WTC11 (cell line): ENCODE data around the gene GRAP2. TPM values are rescaled to one million over a fixed set of nuclear protein-coding genes. Genes with fewer than 3 reads are reported as not detected.
A peak's percentile ranks its signal among the peaks of the same experiment; 100 is the strongest.

Experiments
- ETV6 ChIP-seq: sonication (generic); formaldehyde crosslinking; IDR thresholded peaks from 2 replicates; pipeline ENCODE4 v1.8.1; 2022; ENCODE audit warnings: mild to moderate bottlenecking, missing genetic modification reagents
- FOXJ3 ChIP-seq: sonication (generic); formaldehyde crosslinking; IDR thresholded peaks from 2 replicates; pipeline ENCODE4 v1.9.0; 2021; ENCODE audit warnings: missing genetic modification reagents, mild to moderate bottlenecking, borderline replicate concordance
- JUN ChIP-seq: sonication (generic); formaldehyde crosslinking; IDR thresholded peaks from 2 replicates; pipeline ENCODE4 v1.8.0; 2023; ENCODE audit warnings: mild to moderate bottlenecking, missing genetic modification reagents
- MYBL2 ChIP-seq: sonication (generic); formaldehyde crosslinking; IDR thresholded peaks from 2 replicates; pipeline ENCODE4 v1.8.1; 2023; ENCODE audit warnings: mild to moderate bottlenecking, moderate library complexity, missing genetic modification reagents
- NFYB ChIP-seq: sonication (generic); formaldehyde crosslinking; conservative IDR thresholded peaks from 2 replicates; pipeline ENCODE4 v1.8.0; 2022; ENCODE audit warnings: low read depth, missing genetic modification reagents
- NR1H2 ChIP-seq: sonication (generic); formaldehyde crosslinking; IDR thresholded peaks from 2 replicates; pipeline ENCODE4 v1.9.0; 2021; ENCODE audit warnings: mild to moderate bottlenecking, moderate library complexity, missing genetic modification reagents
- NR2C2 ChIP-seq: sonication (generic); formaldehyde crosslinking; IDR thresholded peaks from 2 replicates; pipeline ENCODE4 v1.8.0; 2022; ENCODE audit warnings: mild to moderate bottlenecking, missing genetic modification reagents
- NR3C1 ChIP-seq: sonication (generic); formaldehyde crosslinking; conservative IDR thresholded peaks from 2 replicates; pipeline ENCODE4 v1.8.1; 2023; ENCODE audit warnings: low read depth, mild to moderate bottlenecking, missing genetic modification reagents
- OVOL2 ChIP-seq: fragments of 250-450 bp; sonication (Bioruptor Pico); IDR thresholded peaks from 2 replicates; pipeline ENCODE4 v1.9.0; 2021; ENCODE audit warnings: mild to moderate bottlenecking, borderline replicate concordance
- PREB ChIP-seq: sonication (generic); formaldehyde crosslinking; IDR thresholded peaks from 2 replicates; pipeline ENCODE4 v1.8.1; 2022; ENCODE audit warnings: mild to moderate bottlenecking, missing genetic modification reagents, moderate library complexity, borderline replicate concordance
- RORB ChIP-seq: fragments of 250-450 bp; sonication (Bioruptor Pico); IDR thresholded peaks from 2 replicates; pipeline ENCODE4 v1.9.0; 2021; ENCODE audit warnings: mild to moderate bottlenecking
- TEAD4 ChIP-seq: sonication (generic); formaldehyde crosslinking; IDR thresholded peaks from 2 replicates; pipeline ENCODE4 v1.8.0; 2022; ENCODE audit warnings: mild to moderate bottlenecking, missing genetic modification reagents
- ZBTB21 ChIP-seq: sonication (generic); formaldehyde crosslinking; IDR thresholded peaks from 2 replicates; pipeline ENCODE4 v1.8.1; 2023; ENCODE audit warnings: mild to moderate bottlenecking, missing genetic modification reagents, borderline replicate concordance
- ZNF232 ChIP-seq: sonication (generic); formaldehyde crosslinking; IDR thresholded peaks from 2 replicates; pipeline ENCODE4 v1.8.0; 2022; ENCODE audit warnings: mild to moderate bottlenecking, missing genetic modification reagents
- ZNF317 ChIP-seq: sonication (generic); formaldehyde crosslinking; IDR thresholded peaks from 2 replicates; pipeline ENCODE4 v1.8.1; 2023; ENCODE audit warnings: low read depth, mild to moderate bottlenecking, moderate library complexity, missing genetic modification reagents, borderline replicate concordance
- ZNF423 ChIP-seq: fragments of 250-450 bp; sonication (Bioruptor Pico); IDR thresholded peaks from 2 replicates; pipeline ENCODE4 v2.1.2; 2022; ENCODE audit warnings: mild to moderate bottlenecking, moderate library complexity
- ZNF671 ChIP-seq: fragments of 250-450 bp; sonication (Bioruptor Pico); IDR thresholded peaks from 2 replicates; pipeline ENCODE4 v1.8.0; 2021; ENCODE audit warnings: mild to moderate bottlenecking
- total RNA-seq: library from RNA; stranded (reverse); gene quantifications from 3 replicates; pipeline ENCODE4 v1.2.3, GENCODE V29; 2021
- TF ChIP-seq, protein P1 (sequence below): sonication (generic); formaldehyde crosslinking; IDR thresholded peaks from 2 replicates; pipeline ENCODE4 v1.8.0; 2023; ENCODE audit warnings: mild to moderate bottlenecking, missing genetic modification reagents
- TF ChIP-seq, protein P2 (sequence below): fragments of 250-450 bp; sonication (Bioruptor Pico); IDR thresholded peaks from 2 replicates; pipeline ENCODE4 v1.9.0; 2021; ENCODE audit warnings: mild to moderate bottlenecking, borderline replicate concordance
- TF ChIP-seq, protein P3 (sequence below): fragments of 250-450 bp; sonication (Bioruptor Pico); IDR thresholded peaks from 2 replicates; pipeline ENCODE4 v1.9.0; 2021; ENCODE audit warnings: mild to moderate bottlenecking
- TF ChIP-seq, protein P4 (sequence below): sonication (generic); formaldehyde crosslinking; IDR thresholded peaks from 2 replicates; pipeline ENCODE4 v1.8.1; 2022; ENCODE audit warnings: low read depth, mild to moderate bottlenecking, moderate library complexity, missing genetic modification reagents, borderline replicate concordance
- TF ChIP-seq, protein P5 (sequence below): sonication (generic); formaldehyde crosslinking; IDR thresholded peaks from 2 replicates; pipeline ENCODE4 v1.8.0; 2023; ENCODE audit warnings: missing genetic modification reagents

GRAP2 gene
- total RNA-seq, 1 experiment from 2014 or later = 0.33 TPM

DNA sequence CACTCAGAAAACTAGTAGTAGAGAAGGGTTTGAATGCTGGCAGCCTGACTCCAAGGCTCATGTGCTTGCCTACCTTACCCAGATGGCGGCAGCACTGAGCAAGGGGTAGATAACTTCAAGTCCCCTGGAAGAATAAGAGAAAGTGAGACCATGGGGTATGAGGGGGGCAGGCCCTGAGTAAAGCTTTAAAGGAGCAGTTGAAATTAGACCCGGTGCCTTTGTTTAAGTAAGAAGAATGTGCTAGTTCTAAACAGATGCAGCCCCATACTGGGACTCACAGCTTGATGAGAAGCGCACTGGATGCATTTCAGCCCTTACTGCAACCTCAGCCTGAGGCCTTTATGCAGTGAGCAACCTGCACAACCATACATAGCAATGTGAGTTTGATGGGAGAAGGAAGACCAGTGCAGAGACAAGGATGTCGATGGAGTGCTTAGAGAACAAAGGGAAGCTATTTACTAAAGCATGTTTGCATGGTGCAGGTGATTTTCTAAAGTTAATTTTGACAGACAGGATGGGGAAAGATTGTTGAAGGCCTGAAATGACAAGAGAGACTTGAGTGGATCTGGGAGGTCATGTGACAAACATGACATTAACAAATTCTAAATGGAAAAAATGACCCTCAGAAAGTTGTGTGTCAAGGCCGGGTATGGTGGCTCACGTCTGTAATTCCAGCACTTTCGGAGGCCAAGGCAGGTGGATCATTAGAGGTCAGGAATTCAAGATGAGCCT lies 32.2 kb downstream of the GRAP2 start (continued):
- TF ChIP-seq PREB (CRISPR knock-in tag) (no peak), NR2C2 (no peak), TEAD4 (CRISPR knock-in tag) (no peak), FOXJ3 (CRISPR knock-in tag) (no peak), ZNF232 (no peak), ZBTB21 (no peak), JUN (CRISPR knock-in tag) (no peak), NR1H2 (no peak), ZNF671 (CRISPR knock-in tag) (no peak), ZNF317 (CRISPR knock-in tag) (no peak), NR3C1 (CRISPR knock-in tag) (no peak), RORB (CRISPR knock-in tag) (no peak), MYBL2 (CRISPR knock-in tag) (no peak), ETV6 (CRISPR knock-in tag) (peak; percentile 11; the same call in 1 of the 2 replicates), ZNF423 (CRISPR knock-in tag) (peak; percentile 23; the same call in 1 of the 2 replicates), NFYB (no peak), OVOL2 (CRISPR knock-in tag) (no peak)
- TF ChIP-seq, protein P1, sequence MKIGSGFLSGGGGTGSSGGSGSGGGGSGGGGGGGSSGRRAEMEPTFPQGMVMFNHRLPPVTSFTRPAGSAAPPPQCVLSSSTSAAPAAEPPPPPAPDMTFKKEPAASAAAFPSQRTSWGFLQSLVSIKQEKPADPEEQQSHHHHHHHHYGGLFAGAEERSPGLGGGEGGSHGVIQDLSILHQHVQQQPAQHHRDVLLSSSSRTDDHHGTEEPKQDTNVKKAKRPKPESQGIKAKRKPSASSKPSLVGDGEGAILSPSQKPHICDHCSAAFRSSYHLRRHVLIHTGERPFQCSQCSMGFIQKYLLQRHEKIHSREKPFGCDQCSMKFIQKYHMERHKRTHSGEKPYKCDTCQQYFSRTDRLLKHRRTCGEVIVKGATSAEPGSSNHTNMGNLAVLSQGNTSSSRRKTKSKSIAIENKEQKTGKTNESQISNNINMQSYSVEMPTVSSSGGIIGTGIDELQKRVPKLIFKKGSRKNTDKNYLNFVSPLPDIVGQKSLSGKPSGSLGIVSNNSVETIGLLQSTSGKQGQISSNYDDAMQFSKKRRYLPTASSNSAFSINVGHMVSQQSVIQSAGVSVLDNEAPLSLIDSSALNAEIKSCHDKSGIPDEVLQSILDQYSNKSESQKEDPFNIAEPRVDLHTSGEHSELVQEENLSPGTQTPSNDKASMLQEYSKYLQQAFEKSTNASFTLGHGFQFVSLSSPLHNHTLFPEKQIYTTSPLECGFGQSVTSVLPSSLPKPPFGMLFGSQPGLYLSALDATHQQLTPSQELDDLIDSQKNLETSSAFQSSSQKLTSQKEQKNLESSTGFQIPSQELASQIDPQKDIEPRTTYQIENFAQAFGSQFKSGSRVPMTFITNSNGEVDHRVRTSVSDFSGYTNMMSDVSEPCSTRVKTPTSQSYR (CRISPR knock-in tag) = no peak
- TF ChIP-seq, protein P2, sequence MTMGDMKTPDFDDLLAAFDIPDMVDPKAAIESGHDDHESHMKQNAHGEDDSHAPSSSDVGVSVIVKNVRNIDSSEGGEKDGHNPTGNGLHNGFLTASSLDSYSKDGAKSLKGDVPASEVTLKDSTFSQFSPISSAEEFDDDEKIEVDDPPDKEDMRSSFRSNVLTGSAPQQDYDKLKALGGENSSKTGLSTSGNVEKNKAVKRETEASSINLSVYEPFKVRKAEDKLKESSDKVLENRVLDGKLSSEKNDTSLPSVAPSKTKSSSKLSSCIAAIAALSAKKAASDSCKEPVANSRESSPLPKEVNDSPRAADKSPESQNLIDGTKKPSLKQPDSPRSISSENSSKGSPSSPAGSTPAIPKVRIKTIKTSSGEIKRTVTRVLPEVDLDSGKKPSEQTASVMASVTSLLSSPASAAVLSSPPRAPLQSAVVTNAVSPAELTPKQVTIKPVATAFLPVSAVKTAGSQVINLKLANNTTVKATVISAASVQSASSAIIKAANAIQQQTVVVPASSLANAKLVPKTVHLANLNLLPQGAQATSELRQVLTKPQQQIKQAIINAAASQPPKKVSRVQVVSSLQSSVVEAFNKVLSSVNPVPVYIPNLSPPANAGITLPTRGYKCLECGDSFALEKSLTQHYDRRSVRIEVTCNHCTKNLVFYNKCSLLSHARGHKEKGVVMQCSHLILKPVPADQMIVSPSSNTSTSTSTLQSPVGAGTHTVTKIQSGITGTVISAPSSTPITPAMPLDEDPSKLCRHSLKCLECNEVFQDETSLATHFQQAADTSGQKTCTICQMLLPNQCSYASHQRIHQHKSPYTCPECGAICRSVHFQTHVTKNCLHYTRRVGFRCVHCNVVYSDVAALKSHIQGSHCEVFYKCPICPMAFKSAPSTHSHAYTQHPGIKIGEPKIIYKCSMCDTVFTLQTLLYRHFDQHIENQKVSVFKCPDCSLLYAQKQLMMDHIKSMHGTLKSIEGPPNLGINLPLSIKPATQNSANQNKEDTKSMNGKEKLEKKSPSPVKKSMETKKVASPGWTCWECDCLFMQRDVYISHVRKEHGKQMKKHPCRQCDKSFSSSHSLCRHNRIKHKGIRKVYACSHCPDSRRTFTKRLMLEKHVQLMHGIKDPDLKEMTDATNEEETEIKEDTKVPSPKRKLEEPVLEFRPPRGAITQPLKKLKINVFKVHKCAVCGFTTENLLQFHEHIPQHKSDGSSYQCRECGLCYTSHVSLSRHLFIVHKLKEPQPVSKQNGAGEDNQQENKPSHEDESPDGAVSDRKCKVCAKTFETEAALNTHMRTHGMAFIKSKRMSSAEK = no peak
- TF ChIP-seq, protein P3, sequence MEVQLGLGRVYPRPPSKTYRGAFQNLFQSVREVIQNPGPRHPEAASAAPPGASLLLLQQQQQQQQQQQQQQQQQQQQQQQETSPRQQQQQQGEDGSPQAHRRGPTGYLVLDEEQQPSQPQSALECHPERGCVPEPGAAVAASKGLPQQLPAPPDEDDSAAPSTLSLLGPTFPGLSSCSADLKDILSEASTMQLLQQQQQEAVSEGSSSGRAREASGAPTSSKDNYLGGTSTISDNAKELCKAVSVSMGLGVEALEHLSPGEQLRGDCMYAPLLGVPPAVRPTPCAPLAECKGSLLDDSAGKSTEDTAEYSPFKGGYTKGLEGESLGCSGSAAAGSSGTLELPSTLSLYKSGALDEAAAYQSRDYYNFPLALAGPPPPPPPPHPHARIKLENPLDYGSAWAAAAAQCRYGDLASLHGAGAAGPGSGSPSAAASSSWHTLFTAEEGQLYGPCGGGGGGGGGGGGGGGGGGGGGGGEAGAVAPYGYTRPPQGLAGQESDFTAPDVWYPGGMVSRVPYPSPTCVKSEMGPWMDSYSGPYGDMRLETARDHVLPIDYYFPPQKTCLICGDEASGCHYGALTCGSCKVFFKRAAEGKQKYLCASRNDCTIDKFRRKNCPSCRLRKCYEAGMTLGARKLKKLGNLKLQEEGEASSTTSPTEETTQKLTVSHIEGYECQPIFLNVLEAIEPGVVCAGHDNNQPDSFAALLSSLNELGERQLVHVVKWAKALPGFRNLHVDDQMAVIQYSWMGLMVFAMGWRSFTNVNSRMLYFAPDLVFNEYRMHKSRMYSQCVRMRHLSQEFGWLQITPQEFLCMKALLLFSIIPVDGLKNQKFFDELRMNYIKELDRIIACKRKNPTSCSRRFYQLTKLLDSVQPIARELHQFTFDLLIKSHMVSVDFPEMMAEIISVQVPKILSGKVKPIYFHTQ (CRISPR knock-in tag) = no peak
- TF ChIP-seq, protein P4, sequence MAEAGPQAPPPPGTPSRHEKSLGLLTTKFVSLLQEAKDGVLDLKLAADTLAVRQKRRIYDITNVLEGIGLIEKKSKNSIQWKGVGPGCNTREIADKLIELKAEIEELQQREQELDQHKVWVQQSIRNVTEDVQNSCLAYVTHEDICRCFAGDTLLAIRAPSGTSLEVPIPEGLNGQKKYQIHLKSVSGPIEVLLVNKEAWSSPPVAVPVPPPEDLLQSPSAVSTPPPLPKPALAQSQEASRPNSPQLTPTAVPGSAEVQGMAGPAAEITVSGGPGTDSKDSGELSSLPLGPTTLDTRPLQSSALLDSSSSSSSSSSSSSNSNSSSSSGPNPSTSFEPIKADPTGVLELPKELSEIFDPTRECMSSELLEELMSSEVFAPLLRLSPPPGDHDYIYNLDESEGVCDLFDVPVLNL (CRISPR knock-in tag) = no peak
- TF ChIP-seq, protein P5, sequence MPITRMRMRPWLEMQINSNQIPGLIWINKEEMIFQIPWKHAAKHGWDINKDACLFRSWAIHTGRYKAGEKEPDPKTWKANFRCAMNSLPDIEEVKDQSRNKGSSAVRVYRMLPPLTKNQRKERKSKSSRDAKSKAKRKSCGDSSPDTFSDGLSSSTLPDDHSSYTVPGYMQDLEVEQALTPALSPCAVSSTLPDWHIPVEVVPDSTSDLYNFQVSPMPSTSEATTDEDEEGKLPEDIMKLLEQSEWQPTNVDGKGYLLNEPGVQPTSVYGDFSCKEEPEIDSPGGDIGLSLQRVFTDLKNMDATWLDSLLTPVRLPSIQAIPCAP (CRISPR knock-in tag) = no peak
